H9 (cell line): ENCODE results near the gene GRID1. TPM values are rescaled to one million over a fixed set of nuclear protein-coding genes. Genes with fewer than 3 reads are reported as not detected.

Experiments used
- DNase-seq: peaks from one replicate; pipeline ENCODE4 v3.0.0-alpha.2; 2017
- H2AFZ ChIP-seq: one replicate; pipeline ENCODE4 v1.6.1; 2013; ENCODE audit warnings: mild to moderate bottlenecking, low read length, control low read depth, moderate library complexity
- H2AK5ac ChIP-seq: 2 replicates; pipeline ENCODE4 v1.6.1; 2013; ENCODE audit warnings: low read length, control low read depth, mixed read lengths; ENCODE audit not compliant: insufficient read length
- H2BK120ac ChIP-seq: one replicate; pipeline ENCODE4 v1.6.1; 2013; ENCODE audit warnings: low read depth, mild to moderate bottlenecking, low read length, control low read depth, inconsistent platforms; ENCODE audit not compliant: poor library complexity, severe bottlenecking
- H2BK12ac ChIP-seq: 2 replicates; pipeline ENCODE4 v1.6.1; 2013; ENCODE audit warnings: low read length, control low read depth, mixed read lengths, low read depth; ENCODE audit not compliant: insufficient read length
- H2BK15ac ChIP-seq: 2 replicates; pipeline ENCODE4 v1.6.1; 2013; ENCODE audit warnings: low read depth, low read length, control low read depth
- H2BK20ac ChIP-seq: one replicate; pipeline ENCODE4 v1.6.1; 2013; ENCODE audit warnings: low read depth, mild to moderate bottlenecking, low read length, control low read depth, inconsistent platforms; ENCODE audit not compliant: poor library complexity, severe bottlenecking
- H2BK5ac ChIP-seq: 2 replicates; pipeline ENCODE4 v1.6.1; 2013; ENCODE audit warnings: low read length, control low read depth, mixed read lengths; ENCODE audit not compliant: insufficient read length
- H3K14ac ChIP-seq: 2 replicates; pipeline ENCODE4 v1.6.1; 2013; ENCODE audit warnings: low read length, control low read depth; ENCODE audit not compliant: insufficient read depth
- H3K18ac ChIP-seq: 2 replicates; pipeline ENCODE4 v1.6.1; 2013; ENCODE audit warnings: low read depth, mild to moderate bottlenecking, mixed read lengths, low read length, control low read depth; ENCODE audit not compliant: insufficient read length
- H3K23ac ChIP-seq: 2 replicates; pipeline ENCODE4 v1.6.1; 2013; ENCODE audit warnings: low read length, control low read depth, mixed read lengths, low read depth; ENCODE audit not compliant: insufficient read length
- H3K23me2 ChIP-seq: 2 replicates; pipeline ENCODE4 v1.6.1; 2013; ENCODE audit warnings: low read depth, mild to moderate bottlenecking, mixed read lengths, low read length, control low read depth; ENCODE audit not compliant: insufficient read length, poor library complexity, severe bottlenecking
- H3K27ac ChIP-seq: 2 replicates; pipeline ENCODE4 v1.5.1; 2013; ENCODE audit warnings: low read length, control low read depth, mixed read lengths, low read depth; ENCODE audit not compliant: insufficient read length
- H3K27me3 ChIP-seq: 2 replicates; pipeline ENCODE4 v1.6.1; 2013; ENCODE audit warnings: low read length, control low read depth, inconsistent platforms; ENCODE audit not compliant: insufficient read depth
- H3K4ac ChIP-seq: 2 replicates; pipeline ENCODE4 v1.6.1; 2013; ENCODE audit warnings: low read depth, mild to moderate bottlenecking, control low read depth, inconsistent platforms, low read length, moderate library complexity
- H3K4me1 ChIP-seq: 2 replicates; pipeline ENCODE4 v1.6.1; 2013; ENCODE audit warnings: low read length, control low read depth, inconsistent platforms; ENCODE audit not compliant: insufficient read depth
- H3K4me2 ChIP-seq: 2 replicates; pipeline ENCODE4 v1.6.1; 2013; ENCODE audit warnings: low read length, control low read depth, mixed read lengths; ENCODE audit not compliant: insufficient read length, insufficient read depth
- H3K56ac ChIP-seq: 2 replicates; pipeline ENCODE4 v1.6.1; 2013; ENCODE audit warnings: low read depth, mild to moderate bottlenecking, mixed read lengths, low read length, control low read depth; ENCODE audit not compliant: insufficient read length
- H3K79me1 ChIP-seq: 2 replicates; pipeline ENCODE4 v1.6.1; 2013; ENCODE audit warnings: low read depth, mild to moderate bottlenecking, moderate library complexity, low read length, control low read depth, inconsistent platforms; ENCODE audit not compliant: insufficient read depth, poor library complexity, severe bottlenecking
- H3K79me2 ChIP-seq: 2 replicates; pipeline ENCODE4 v1.6.1; 2013; ENCODE audit warnings: low read length, control low read depth, inconsistent platforms; ENCODE audit not compliant: insufficient read depth
- H3K9ac ChIP-seq: 2 replicates; pipeline ENCODE4 v1.6.1; 2013; ENCODE audit warnings: low read length, control low read depth, mixed read lengths; ENCODE audit not compliant: insufficient read length; ENCODE audit errors: extremely low read depth
- H3K9me3 ChIP-seq: one replicate; pipeline ENCODE4 v1.6.1; 2013; ENCODE audit warnings: low read depth, low read length, inconsistent platforms; ENCODE audit not compliant: control insufficient read depth
- H3T11ph ChIP-seq: one replicate; pipeline ENCODE4 v1.6.1; 2013; ENCODE audit warnings: mild to moderate bottlenecking, low read length, control low read depth, inconsistent platforms
- H4K20me1 ChIP-seq: one replicate; pipeline ENCODE4 v1.6.1; 2013; ENCODE audit not compliant: control insufficient read depth, insufficient read length, insufficient read depth
- H4K5ac ChIP-seq: 2 replicates; pipeline ENCODE4 v1.6.1; 2013; ENCODE audit warnings: low read depth, mild to moderate bottlenecking, mixed read lengths, low read length, control low read depth; ENCODE audit not compliant: insufficient read length
- H4K8ac ChIP-seq: replicated peaks from 2 replicates; pipeline ENCODE4 v1.6.1; 2013; ENCODE audit warnings: low read length, control low read depth, mixed read lengths, low read depth; ENCODE audit not compliant: insufficient read length
- H4K91ac ChIP-seq: 2 replicates; pipeline ENCODE4 v1.6.1; 2013; ENCODE audit warnings: low read depth, mild to moderate bottlenecking, moderate library complexity, mixed read lengths, low read length, control low read depth; ENCODE audit not compliant: insufficient read length
- H3K27ac Mint-ChIP-seq, 3 experiments: 2 replicates in 2 of 3; 3 replicates in 1 of 3; pipeline ENCODE4 v1.8.0; 2020 to 2021; ENCODE audit warnings: mixed read lengths in 3 of 3, mild to moderate bottlenecking in 1 of 3, moderate library complexity in 1 of 3
- H3K27me3 Mint-ChIP-seq: 2 replicates; pipeline ENCODE4 v1.8.0; 2021; ENCODE audit warnings: low read depth, mild to moderate bottlenecking, moderate library complexity, mixed read lengths
- H3K36me3 Mint-ChIP-seq, 3 experiments: 2 replicates in 2 of 3; 3 replicates in 1 of 3; pipeline ENCODE4 v1.8.0; 2020 to 2021; ENCODE audit warnings: low read depth in 3 of 3, mixed read lengths in 3 of 3; ENCODE audit not compliant: insufficient read depth in 1 of 3
- H3K4me1 Mint-ChIP-seq, 2 experiments: 2 replicates each; pipeline ENCODE4 v1.8.0; 2020; ENCODE audit warnings: mixed read lengths in 2 of 2
- H3K4me3 Mint-ChIP-seq, 2 experiments: 2 replicates in 1 of 2; 3 replicates in 1 of 2; pipeline ENCODE4 v1.8.0; 2020 to 2021; ENCODE audit warnings: mild to moderate bottlenecking in 2 of 2, mixed read lengths in 2 of 2, moderate library complexity in 1 of 2
- H3K9me3 Mint-ChIP-seq, 2 experiments: 2 replicates in 1 of 2; 3 replicates in 1 of 2; pipeline ENCODE4 v1.8.0; 2020; ENCODE audit warnings: mild to moderate bottlenecking in 2 of 2, mixed read lengths in 2 of 2, moderate library complexity in 1 of 2
- CTCF ChIP-seq: fragments of 200-600 bp; sonication (generic); conservative IDR thresholded peaks from 3 replicates; pipeline ENCODE4 v1.8.0; 2021; ENCODE audit warnings: antibody characterized with exemption, mild to moderate bottlenecking
- WGBS: extraction: QIAGEN DNeasy Blood & Tissue Kit; methylation state at CpG from one replicate; pipeline ENCODE4 v1.1.7; 2013; ENCODE audit warnings: missing lambda C conversion rate, low lambda C conversion rate, mixed read lengths; ENCODE audit not compliant: insufficient read length; ENCODE audit errors: extremely low coverage; 5-methylcytosine and 5-hydroxymethylcytosine counted together
- total RNA-seq: library from RNA; stranded (reverse); gene quantifications from 2 replicates; pipeline ENCODE4 v1.2.1, GENCODE V29; 2021

Gene GRID1
- total RNA-seq, 1 experiment from 2014 or later: 0.35 TPM

GRCh38 chr10:86060386-86061277 is 306.0 kb downstream of the GRID1 start:
- no CpG with 5 or more reads among the region's 9 CpGs for WGBS
- Mint-ChIP-seq H3K9me3 (peaks cover 0 to 4% of the 10 kb centered on the region in 2 experiments; a peak in 2 of 5 replicates), H3K4me1 (peaks cover 2 to 7% of the 10 kb centered on the region in 2 experiments; a peak in 2 of 4 replicates), H3K27me3 (peaks cover 12% of the 10 kb centered on the region), H3K36me3 (no peaks in the 10 kb centered on the region; a peak in 1 of 7 replicates), H3K4me3 (no peak overlapping the region), H3K27ac (no peak overlapping the region; a peak in 2 of 7 replicates)
- H2AFZ ChIP-seq: no peak overlapping the region
- no peaks in the 10 kb centered on the region for H3K79me1 ChIP-seq
- H3K14ac ChIP-seq: no peak overlapping the region; the same call in 1 of the 2 replicates
- H4K91ac ChIP-seq: no peak overlapping the region
- H3K18ac ChIP-seq: no peak overlapping the region
- H2BK120ac ChIP-seq: no peak overlapping the region
- H3K9ac ChIP-seq: no peak overlapping the region
- H2AK5ac ChIP-seq: no peak overlapping the region
- no peak overlapping the region for H4K5ac ChIP-seq
- H3K27ac ChIP-seq: no peak overlapping the region
- no peak overlapping the region for H2BK5ac ChIP-seq
- H2BK15ac ChIP-seq: no peak overlapping the region
- H4K8ac ChIP-seq: no peak overlapping the region
- no peaks in the 10 kb centered on the region for H3K79me2 ChIP-seq
- no peak overlapping the region for H2BK20ac ChIP-seq
- H3K9me3 ChIP-seq: no peaks in the 10 kb centered on the region
- H3K56ac ChIP-seq: no peak overlapping the region
- H3K27me3 ChIP-seq: no peaks in the 10 kb centered on the region
- H3K4me1 ChIP-seq: no peaks in the 10 kb centered on the region
- H2BK12ac ChIP-seq: no peak overlapping the region
- H3K4me2 ChIP-seq: no peak overlapping the region
- no peaks in the 10 kb centered on the region for H3K23me2 ChIP-seq
- DNase-seq: no peak
- no peak for TF ChIP-seq CTCF
- H3T11ph ChIP-seq: no peak overlapping the region
- H3K23ac ChIP-seq: no peak overlapping the region
- no peak overlapping the region for H3K4ac ChIP-seq
- no peaks in the 10 kb centered on the region for H4K20me1 ChIP-seq
